H1 (cell line): ENCODE results near the gene OLFM2. TPM values are rescaled to one million over a fixed set of nuclear protein-coding genes. Genes with fewer than 3 reads are reported as not detected.

Experiments used
- CBX8 ChIP-seq: fragments of 300-800, 300-1000 bp; sonication (generic); IDR thresholded peaks from 2 replicates; pipeline ENCODE4 v1.7.1; 2016; ENCODE audit warnings: low read depth, low read length, borderline replicate concordance
- CHD1 ChIP-seq: IDR thresholded peaks from 2 replicates; pipeline ENCODE4 v1.6.1; 2012; ENCODE audit warnings: low read depth, low read length, improper control_type of control experiment
- EZH2 ChIP-seq: fragments of 200-600 bp; sonication (generic); IDR thresholded peaks from 2 replicates; pipeline ENCODE4 v1.7.1; 2012; ENCODE audit warnings: low read depth, mild to moderate bottlenecking, moderate library complexity, low read length, inconsistent platforms; ENCODE audit not compliant: severe bottlenecking
- GABPA ChIP-seq: IDR thresholded peaks from 2 replicates; pipeline ENCODE4 v1.6.1; 2011; ENCODE audit warnings: mild to moderate bottlenecking, low read length, moderate library complexity, borderline replicate concordance; ENCODE audit not compliant: insufficient read depth
- JUN ChIP-seq: IDR thresholded peaks from 2 replicates; pipeline ENCODE4 v1.6.1; 2011; ENCODE audit warnings: low read depth, mild to moderate bottlenecking, improper control_type of control experiment, low read length
- KDM1A ChIP-seq: fragments of 200-600, 300-600 bp; sonication (generic); IDR thresholded peaks from 2 replicates; pipeline ENCODE4 v1.7.1; 2016; ENCODE audit warnings: mild to moderate bottlenecking, low read length, borderline replicate concordance
- RAD21 ChIP-seq, 2 experiments: IDR thresholded peaks in 1 of 2; conservative IDR thresholded peaks in 1 of 2; 2 replicates each; pipeline ENCODE4 v1.6.1; 2011; ENCODE audit warnings: low read depth in 2 of 2, low read length in 2 of 2, improper control_type of control experiment in 1 of 2, inconsistent platforms in 1 of 2, mild to moderate bottlenecking in 1 of 2, moderate library complexity in 1 of 2
- RXRA ChIP-seq: IDR thresholded peaks from 2 replicates; pipeline ENCODE4 v1.6.1; 2011; ENCODE audit warnings: low read depth, mild to moderate bottlenecking, low read length, moderate library complexity; ENCODE audit not compliant: insufficient read depth
- SIN3A ChIP-seq, 2 experiments: IDR thresholded peaks in 1 of 2; conservative IDR thresholded peaks in 1 of 2; 2 replicates each; pipeline ENCODE4 v1.6.1; 2011 to 2012; ENCODE audit warnings: low read length in 2 of 2, improper control_type of control experiment in 1 of 2, low read depth in 1 of 2, mild to moderate bottlenecking in 1 of 2
- SP2 ChIP-seq: IDR thresholded peaks from 2 replicates; pipeline ENCODE4 v1.6.1; 2012; ENCODE audit warnings: mild to moderate bottlenecking, low read length, inconsistent platforms
- SRF ChIP-seq: IDR thresholded peaks from 2 replicates; pipeline ENCODE4 v1.6.1; 2011; ENCODE audit warnings: mild to moderate bottlenecking, low read depth, low read length, moderate library complexity
- TAF7 ChIP-seq: optimal IDR thresholded peaks from 2 replicates; pipeline ENCODE3; 2011; ENCODE audit warnings: low read depth, mild to moderate bottlenecking, inconsistent platforms, low read length, moderate library complexity, borderline replicate concordance
- polyA plus RNA-seq, 7 experiments: library from polyadenylated mRNA; depleted of rRNA in 3 of 7; stranded (reverse) in 5 of 7; unstranded in 2 of 7; fragments of >200 nt in 5 of 7; fragments of 200-250 nt in 2 of 7; gene quantifications; 1 replicate in 5 of 7; 2 replicates in 1 of 7; 4 replicates in 1 of 7; pipeline versions ENCODE4 v1.2.1 to v1.2.3, GENCODE V29; 2011 to 2013; ENCODE audit warnings: missing spikeins in 2 of 7, mixed read lengths in 2 of 7
- total RNA-seq: library from RNA; stranded (reverse); fragmentation: NEBNext Ultra II Directional; extraction: Animal tissue kit (Norgen Biotek cat#: 25700); gene quantifications from 2 replicates; pipeline ENCODE4 v1.2.1, GENCODE V29; 2021
- TF ChIP-seq, protein P1 (sequence below): IDR thresholded peaks from 2 replicates; pipeline ENCODE4 v1.6.1; 2011; ENCODE audit warnings: low read length, improper control_type of control experiment

The OLFM2 gene
- total and polyA plus RNA-seq, 2 of the 8 experiments (the other 6 are each of a cell fraction or from before 2014, with no cell fraction given) = 68.2 to 151 TPM

DNA sequence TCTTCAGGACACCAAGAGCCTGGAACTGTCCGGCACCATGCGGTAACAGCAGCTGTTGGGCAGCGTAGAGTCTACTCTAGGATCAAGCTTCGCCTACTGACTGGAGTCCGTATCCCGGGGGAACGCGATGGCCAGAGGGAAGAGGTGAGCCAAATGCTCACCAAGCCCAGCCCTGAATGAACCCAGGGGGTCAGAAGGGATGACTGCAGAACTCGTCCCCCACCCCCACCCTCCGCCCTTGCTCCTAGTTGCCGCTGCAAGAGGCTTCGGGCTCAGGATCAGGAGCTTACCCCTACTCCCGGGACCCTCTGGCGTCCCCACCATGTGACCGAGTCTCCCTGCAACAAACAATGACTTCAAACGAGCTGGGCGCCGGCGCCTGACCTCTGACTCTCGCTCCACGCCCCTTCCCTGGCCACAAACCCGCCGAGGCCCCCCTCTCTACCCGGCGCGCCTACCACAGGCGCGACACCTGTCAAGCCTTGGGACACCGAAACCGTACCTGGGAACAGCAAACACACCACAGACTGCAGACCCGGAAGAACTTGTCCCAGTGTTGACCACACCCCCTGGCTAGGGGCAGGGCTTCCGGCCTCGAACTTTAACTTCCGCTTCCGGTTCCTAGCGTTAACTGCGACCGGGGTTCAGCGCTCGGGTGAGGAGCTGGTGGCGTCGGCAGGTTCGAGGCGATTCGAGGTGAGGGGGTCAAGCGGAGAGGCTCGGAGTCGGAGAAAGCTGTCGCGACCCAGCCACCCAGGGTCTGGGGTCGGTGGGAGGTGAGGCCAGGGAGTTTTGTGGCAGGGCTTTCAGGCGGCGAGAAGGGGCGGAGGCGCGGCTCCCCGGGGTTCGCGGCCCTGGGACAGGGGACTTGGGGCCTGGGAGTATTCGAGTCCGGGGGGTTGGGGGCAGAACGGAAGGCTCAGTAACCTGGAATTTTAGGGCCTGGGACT lies 108.8 kb downstream of the OLFM2 start, which contains the start of gene UBL5 (continued):
- TF ChIP-seq, protein P1, sequence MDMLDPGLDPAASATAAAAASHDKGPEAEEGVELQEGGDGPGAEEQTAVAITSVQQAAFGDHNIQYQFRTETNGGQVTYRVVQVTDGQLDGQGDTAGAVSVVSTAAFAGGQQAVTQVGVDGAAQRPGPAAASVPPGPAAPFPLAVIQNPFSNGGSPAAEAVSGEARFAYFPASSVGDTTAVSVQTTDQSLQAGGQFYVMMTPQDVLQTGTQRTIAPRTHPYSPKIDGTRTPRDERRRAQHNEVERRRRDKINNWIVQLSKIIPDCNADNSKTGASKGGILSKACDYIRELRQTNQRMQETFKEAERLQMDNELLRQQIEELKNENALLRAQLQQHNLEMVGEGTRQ = no peak; the same call in 1 of the 2 replicates
- TF ChIP-seq TAF7 = no peak
- TF ChIP-seq RAD21 (IDR thresholded peaks at IDR 0.05 in 1 of 2, conservative IDR thresholded peaks at IDR 0.05 in 1 of 2; ENCODE audit: low read depth in 2 of 2, low read length in 2 of 2) = no peak
- no peak for TF ChIP-seq KDM1A
- TF ChIP-seq CBX8 = no peak
- TF ChIP-seq SRF = no peak
- no peak for TF ChIP-seq RXRA
- TF ChIP-seq SP2 = no peak
- TF ChIP-seq SIN3A (conservative IDR thresholded peaks at IDR 0.05 in 1 of 2, IDR thresholded peaks at IDR 0.05 in 1 of 2; ENCODE audit: low read depth in 1 of 2, low read length in 2 of 2) = peak; percentile 93 to 96; a peak in 3 of 4 replicates
- TF ChIP-seq EZH2 = no peak
- TF ChIP-seq GABPA = peak; percentile 98
- TF ChIP-seq JUN = no peak
- no peak for TF ChIP-seq CHD1
